ENCODE measurements around the gene PCA3.

DNA sequence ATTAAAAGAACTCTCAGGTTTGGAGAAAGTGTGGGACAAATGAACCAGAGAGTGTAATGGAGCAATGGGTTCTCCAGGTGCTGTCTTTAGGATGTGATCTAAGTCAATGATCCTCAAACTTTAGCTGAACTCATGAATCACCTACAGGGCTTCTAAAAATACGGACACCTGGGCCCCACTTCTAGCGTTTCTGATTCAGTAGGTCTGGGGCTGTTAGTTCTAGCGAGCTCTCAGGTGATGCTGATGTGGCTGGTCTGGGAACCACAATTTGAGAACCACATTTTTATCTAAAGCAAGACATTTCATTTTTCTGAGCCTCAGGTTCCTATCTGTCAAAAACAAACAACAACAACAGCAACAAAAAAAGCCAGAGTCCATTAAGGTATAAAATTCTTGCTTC lies 35.1 kb upstream of the PCA3 start:
- TF ChIP-seq CTCF (conservative IDR thresholded peaks at IDR 0.05 in 1 of 2, IDR thresholded peaks at IDR 0.05 in 1 of 2; ENCODE audit: low read depth in 1 of 2, low read length in 2 of 2) (no peak), EZH2 (IDR thresholded peaks at IDR 0.05; ENCODE audit: low read length, missing control alignments) (no peak)
